HepG2 (cell line): Measurements from ENCODE around the gene CTXN1. TPM values are rescaled to one million over a fixed set of nuclear protein-coding genes. Genes with fewer than 3 reads are reported as not detected.

Source experiments
- CENPBD1 ChIP-seq: sonication (generic); formaldehyde crosslinking; IDR thresholded peaks from 2 replicates; pipeline ENCODE4 v1.8.0; 2022; ENCODE audit warnings: missing genetic modification reagents, low read depth, mild to moderate bottlenecking, borderline replicate concordance
- CREB1 ChIP-seq, 2 experiments: fragments of 450-650 bp in 1 of 2; IDR thresholded peaks; 2 replicates each; pipeline ENCODE4 v1.6.1; 2016 to 2017; ENCODE audit warnings: control low read depth in 1 of 2, mild to moderate bottlenecking in 1 of 2, missing compliant biosample characterization in 1 of 2, missing genetic modification characterization in 1 of 2
- ETV6 ChIP-seq: sonication (generic); formaldehyde crosslinking; conservative IDR thresholded peaks from 2 replicates; pipeline ENCODE4 v1.4.0; 2020; ENCODE audit warnings: missing genetic modification reagents
- GTF3A ChIP-seq: sonication (generic); formaldehyde crosslinking; conservative IDR thresholded peaks from 2 replicates; pipeline ENCODE4 v1.4.0; 2020; ENCODE audit warnings: mild to moderate bottlenecking, missing genetic modification reagents
- HMG20B ChIP-seq: conservative IDR thresholded peaks from 2 replicates; pipeline ENCODE4 v1.6.1; 2016; ENCODE audit warnings: missing genetic modification reagents, missing compliant biosample characterization
- MYC ChIP-seq: sonication (generic); formaldehyde crosslinking; IDR thresholded peaks from 2 replicates; pipeline ENCODE4 v1.9.0; 2021; ENCODE audit warnings: missing genetic modification reagents, borderline replicate concordance
- POLR2AphosphoS5 ChIP-seq: IDR thresholded peaks from 2 replicates; pipeline ENCODE4 v1.6.1; 2012; ENCODE audit warnings: low read depth, low read length
- RARG ChIP-seq: sonication (generic); formaldehyde crosslinking; IDR thresholded peaks from 2 replicates; pipeline ENCODE4 v1.4.0; 2020; ENCODE audit warnings: low read depth, mild to moderate bottlenecking, missing genetic modification reagents
- SMAD1 ChIP-seq: sonication (generic); formaldehyde crosslinking; IDR thresholded peaks from 2 replicates; pipeline ENCODE4 v1.4.0; 2020; ENCODE audit warnings: missing genetic modification reagents, low read depth, mild to moderate bottlenecking, borderline replicate concordance
- ZNF138 ChIP-seq: sonication (generic); formaldehyde crosslinking; IDR thresholded peaks from 2 replicates; pipeline ENCODE4 v1.5.0; 2020; ENCODE audit warnings: mild to moderate bottlenecking, low read depth, missing genetic modification reagents
- ZNF225 ChIP-seq: sonication (generic); formaldehyde crosslinking; IDR thresholded peaks from 2 replicates; pipeline ENCODE4 v1.4.0; 2020; ENCODE audit warnings: mild to moderate bottlenecking, missing genetic modification reagents
- ZNF253 ChIP-seq: sonication (generic); formaldehyde crosslinking; IDR thresholded peaks from 2 replicates; pipeline ENCODE4 v1.8.0; 2022; ENCODE audit warnings: mild to moderate bottlenecking, missing genetic modification reagents, borderline replicate concordance
- ZNF530 ChIP-seq: sonication (generic); formaldehyde crosslinking; IDR thresholded peaks from 2 replicates; pipeline ENCODE4 v1.5.0; 2020; ENCODE audit warnings: low read depth, mild to moderate bottlenecking, missing genetic modification reagents
- ZNF792 ChIP-seq: IDR thresholded peaks from 2 replicates; pipeline ENCODE4 v1.6.1; 2016
- ZSCAN25 ChIP-seq: sonication (generic); formaldehyde crosslinking; IDR thresholded peaks from 2 replicates; pipeline ENCODE4 v1.8.0; 2022; ENCODE audit warnings: mild to moderate bottlenecking, missing genetic modification reagents
- polyA plus RNA-seq, 8 experiments: library from polyadenylated mRNA; depleted of rRNA in 3 of 8; stranded (reverse) in 7 of 8; unstranded in 1 of 8; fragments of >200 nt; fragmentation: Illumina TruSeq in 4 of 8; extraction: Trizol in 4 of 8; gene quantifications; 2 replicates each; pipeline versions ENCODE4 v1.2.1 to v1.2.3, GENCODE V29; 2011 to 2016; ENCODE audit warnings: low read depth in 4 of 8, missing spikeins in 1 of 8, mixed read lengths in 1 of 8; ENCODE audit not compliant: insufficient read depth in 1 of 8
- total RNA-seq, 5 experiments: library from RNA; depleted of rRNA; stranded (reverse); fragments of >200 nt; fragmentation: Illumina TruSeq; extraction: Trizol; gene quantifications; 2 replicates each; pipeline ENCODE4 v1.2.3, GENCODE V29; 2016; ENCODE audit warnings: low read depth in 1 of 5
- TF ChIP-seq, protein P1 (sequence below): sonication (generic); formaldehyde crosslinking; IDR thresholded peaks from 2 replicates; pipeline ENCODE4 v1.5.1; 2020; ENCODE audit warnings: missing genetic modification reagents, mild to moderate bottlenecking, borderline replicate concordance
- TF ChIP-seq, protein P2 (sequence below): sonication (generic); formaldehyde crosslinking; IDR thresholded peaks from 2 replicates; pipeline ENCODE4 v1.9.0; 2021; ENCODE audit warnings: missing genetic modification reagents, borderline replicate concordance
- TF ChIP-seq, protein P3 (sequence below): sonication (generic); formaldehyde crosslinking; IDR thresholded peaks from 2 replicates; pipeline ENCODE4 v1.9.0; 2021; ENCODE audit warnings: missing genetic modification reagents, borderline replicate concordance

CTXN1 gene
- total and polyA plus RNA-seq, 2 of the 13 experiments (the other 11 are each of a cell fraction or from before 2014, with no cell fraction given), result 0.11 TPM; not detected in 1

DNA sequence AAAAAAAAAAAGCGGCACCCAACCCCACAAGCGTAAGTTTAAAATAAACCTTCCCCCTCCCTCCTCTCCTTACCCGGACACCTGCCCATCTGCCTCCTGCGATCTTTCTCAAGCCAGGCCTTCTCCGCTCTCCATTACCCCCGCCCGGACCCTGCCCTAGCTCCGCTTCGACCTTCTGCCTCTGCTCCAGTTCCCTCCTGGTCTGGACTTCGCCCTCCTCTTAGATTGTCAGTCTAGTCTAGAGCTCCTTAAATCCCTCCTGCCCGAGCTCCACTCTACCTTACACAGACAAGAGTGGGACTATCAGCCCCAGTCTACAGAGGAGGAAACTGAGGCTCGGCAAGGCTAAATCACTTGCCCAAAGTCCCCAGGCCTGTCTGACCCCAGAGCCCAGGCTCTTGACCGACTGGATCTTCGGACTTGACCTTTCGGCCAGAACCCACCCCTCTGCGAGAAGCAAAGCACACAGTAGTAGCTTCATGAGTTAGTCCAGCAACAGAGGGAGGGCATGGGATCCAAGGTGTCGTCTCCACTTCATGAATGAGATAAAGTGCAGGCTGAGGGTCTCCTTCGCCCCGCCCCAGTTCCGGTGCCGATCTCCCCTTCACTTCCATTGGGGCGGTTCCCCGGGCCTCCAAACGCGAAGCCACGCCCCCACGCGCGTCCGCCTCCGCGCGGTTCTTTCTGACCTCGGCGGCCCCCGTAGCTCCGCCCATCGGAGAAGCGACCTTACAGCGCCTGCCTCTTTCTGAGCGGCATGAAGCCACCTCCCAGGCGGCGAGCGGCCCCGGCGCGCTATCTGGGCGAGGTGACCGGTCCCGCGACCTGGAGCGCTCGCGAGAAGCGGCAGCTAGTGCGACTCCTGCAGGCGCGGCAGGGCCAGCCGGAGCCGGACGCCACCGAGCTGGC lies 6.1 kb downstream of the CTXN1 start, which contains the start of gene SNAPC2 (continued):
- TF ChIP-seq, protein P1, sequence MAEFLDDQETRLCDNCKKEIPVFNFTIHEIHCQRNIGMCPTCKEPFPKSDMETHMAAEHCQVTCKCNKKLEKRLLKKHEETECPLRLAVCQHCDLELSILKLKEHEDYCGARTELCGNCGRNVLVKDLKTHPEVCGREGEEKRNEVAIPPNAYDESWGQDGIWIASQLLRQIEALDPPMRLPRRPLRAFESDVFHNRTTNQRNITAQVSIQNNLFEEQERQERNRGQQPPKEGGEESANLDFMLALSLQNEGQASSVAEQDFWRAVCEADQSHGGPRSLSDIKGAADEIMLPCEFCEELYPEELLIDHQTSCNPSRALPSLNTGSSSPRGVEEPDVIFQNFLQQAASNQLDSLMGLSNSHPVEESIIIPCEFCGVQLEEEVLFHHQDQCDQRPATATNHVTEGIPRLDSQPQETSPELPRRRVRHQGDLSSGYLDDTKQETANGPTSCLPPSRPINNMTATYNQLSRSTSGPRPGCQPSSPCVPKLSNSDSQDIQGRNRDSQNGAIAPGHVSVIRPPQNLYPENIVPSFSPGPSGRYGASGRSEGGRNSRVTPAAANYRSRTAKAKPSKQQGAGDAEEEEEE (CRISPR knock-in tag), result no peak; the same call in 1 of the 2 replicates
- TF ChIP-seq CREB1 (IDR thresholded peaks at IDR 0.05) (no peak), CREB1 (CRISPR knock-in tag; IDR thresholded peaks at IDR 0.05) (no peak), ZNF792 (CRISPR knock-in tag) (peak; percentile 83; the same call in 1 of the 2 replicates), MYC (peak; percentile 70; the same call in 1 of the 2 replicates), CENPBD1 (CRISPR knock-in tag) (no peak), ZNF530 (no peak), ETV6 (CRISPR knock-in tag) (no peak), ZNF138 (CRISPR knock-in tag) (no peak), GTF3A (CRISPR knock-in tag) (no peak), POLR2AphosphoS5 (peak; percentile 87), ZSCAN25 (CRISPR knock-in tag) (no peak), HMG20B (no peak), RARG (CRISPR knock-in tag) (no peak), ZNF253 (CRISPR knock-in tag) (no peak), ZNF225 (CRISPR knock-in tag) (no peak), SMAD1 (CRISPR knock-in tag) (no peak; the same call in 1 of the 2 replicates)
- TF ChIP-seq, protein P2, sequence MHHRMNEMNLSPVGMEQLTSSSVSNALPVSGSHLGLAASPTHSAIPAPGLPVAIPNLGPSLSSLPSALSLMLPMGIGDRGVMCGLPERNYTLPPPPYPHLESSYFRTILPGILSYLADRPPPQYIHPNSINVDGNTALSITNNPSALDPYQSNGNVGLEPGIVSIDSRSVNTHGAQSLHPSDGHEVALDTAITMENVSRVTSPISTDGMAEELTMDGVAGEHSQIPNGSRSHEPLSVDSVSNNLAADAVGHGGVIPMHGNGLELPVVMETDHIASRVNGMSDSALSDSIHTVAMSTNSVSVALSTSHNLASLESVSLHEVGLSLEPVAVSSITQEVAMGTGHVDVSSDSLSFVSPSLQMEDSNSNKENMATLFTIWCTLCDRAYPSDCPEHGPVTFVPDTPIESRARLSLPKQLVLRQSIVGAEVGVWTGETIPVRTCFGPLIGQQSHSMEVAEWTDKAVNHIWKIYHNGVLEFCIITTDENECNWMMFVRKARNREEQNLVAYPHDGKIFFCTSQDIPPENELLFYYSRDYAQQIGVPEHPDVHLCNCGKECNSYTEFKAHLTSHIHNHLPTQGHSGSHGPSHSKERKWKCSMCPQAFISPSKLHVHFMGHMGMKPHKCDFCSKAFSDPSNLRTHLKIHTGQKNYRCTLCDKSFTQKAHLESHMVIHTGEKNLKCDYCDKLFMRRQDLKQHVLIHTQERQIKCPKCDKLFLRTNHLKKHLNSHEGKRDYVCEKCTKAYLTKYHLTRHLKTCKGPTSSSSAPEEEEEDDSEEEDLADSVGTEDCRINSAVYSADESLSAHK, result no peak
- TF ChIP-seq, protein P3, sequence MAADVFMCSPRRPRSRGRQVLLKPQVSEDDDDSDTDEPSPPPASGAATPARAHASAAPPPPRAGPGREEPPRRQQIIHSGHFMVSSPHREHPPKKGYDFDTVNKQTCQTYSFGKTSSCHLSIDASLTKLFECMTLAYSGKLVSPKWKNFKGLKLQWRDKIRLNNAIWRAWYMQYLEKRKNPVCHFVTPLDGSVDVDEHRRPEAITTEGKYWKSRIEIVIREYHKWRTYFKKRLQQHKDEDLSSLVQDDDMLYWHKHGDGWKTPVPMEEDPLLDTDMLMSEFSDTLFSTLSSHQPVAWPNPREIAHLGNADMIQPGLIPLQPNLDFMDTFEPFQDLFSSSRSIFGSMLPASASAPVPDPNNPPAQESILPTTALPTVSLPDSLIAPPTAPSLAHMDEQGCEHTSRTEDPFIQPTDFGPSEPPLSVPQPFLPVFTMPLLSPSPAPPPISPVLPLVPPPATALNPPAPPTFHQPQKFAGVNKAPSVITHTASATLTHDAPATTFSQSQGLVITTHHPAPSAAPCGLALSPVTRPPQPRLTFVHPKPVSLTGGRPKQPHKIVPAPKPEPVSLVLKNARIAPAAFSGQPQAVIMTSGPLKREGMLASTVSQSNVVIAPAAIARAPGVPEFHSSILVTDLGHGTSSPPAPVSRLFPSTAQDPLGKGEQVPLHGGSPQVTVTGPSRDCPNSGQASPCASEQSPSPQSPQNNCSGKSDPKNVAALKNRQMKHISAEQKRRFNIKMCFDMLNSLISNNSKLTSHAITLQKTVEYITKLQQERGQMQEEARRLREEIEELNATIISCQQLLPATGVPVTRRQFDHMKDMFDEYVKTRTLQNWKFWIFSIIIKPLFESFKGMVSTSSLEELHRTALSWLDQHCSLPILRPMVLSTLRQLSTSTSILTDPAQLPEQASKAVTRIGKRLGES, result no peak
